Ishikawa (cell line): ENCODE measurements around the gene BID.

Source experiments
- CEBPB ChIP-seq: IDR thresholded peaks from 2 replicates; pipeline ENCODE4 v1.6.1; 2012
- CREB1 ChIP-seq: IDR thresholded peaks from 2 replicates; pipeline ENCODE4 v1.6.1; 2012; ENCODE audit warnings: low read depth
- EGR1 ChIP-seq: IDR thresholded peaks from 2 replicates; pipeline ENCODE4 v1.6.1; 2012
- EP300 ChIP-seq: IDR thresholded peaks from 2 replicates; pipeline ENCODE4 v1.6.1; 2012; ENCODE audit warnings: borderline replicate concordance
- FOXM1 ChIP-seq: IDR thresholded peaks from 2 replicates; pipeline ENCODE4 v1.6.1; 2012; ENCODE audit warnings: low read depth, borderline replicate concordance
- MAX ChIP-seq: IDR thresholded peaks from 2 replicates; pipeline ENCODE4 v1.6.1; 2012
- NFIC ChIP-seq: IDR thresholded peaks from 2 replicates; pipeline ENCODE4 v1.6.1; 2012
- RAD21 ChIP-seq: IDR thresholded peaks from 2 replicates; pipeline ENCODE4 v1.6.1; 2012; ENCODE audit warnings: low read depth
- TAF1 ChIP-seq: IDR thresholded peaks from 2 replicates; pipeline ENCODE4 v1.6.1; 2012; ENCODE audit warnings: low read depth, mild to moderate bottlenecking
- TCF12 ChIP-seq: IDR thresholded peaks from 2 replicates; pipeline ENCODE4 v1.6.1; 2012; ENCODE audit warnings: low read depth
- TEAD4 ChIP-seq: IDR thresholded peaks from 2 replicates; pipeline ENCODE4 v1.6.1; 2012
- YY1 ChIP-seq: IDR thresholded peaks from 2 replicates; pipeline ENCODE4 v1.6.1; 2012; ENCODE audit warnings: low read depth
- ZBTB7A ChIP-seq: IDR thresholded peaks from 2 replicates; pipeline ENCODE4 v1.6.1; 2012; ENCODE audit warnings: low read depth
- TF ChIP-seq, protein P1 (sequence below): IDR thresholded peaks from 2 replicates; pipeline ENCODE4 v1.6.1; 2012; ENCODE audit warnings: low read depth, mild to moderate bottlenecking
- TF ChIP-seq, protein P2 (sequence below): IDR thresholded peaks from 2 replicates; pipeline ENCODE4 v1.6.1; 2012

The BID gene

DNA sequence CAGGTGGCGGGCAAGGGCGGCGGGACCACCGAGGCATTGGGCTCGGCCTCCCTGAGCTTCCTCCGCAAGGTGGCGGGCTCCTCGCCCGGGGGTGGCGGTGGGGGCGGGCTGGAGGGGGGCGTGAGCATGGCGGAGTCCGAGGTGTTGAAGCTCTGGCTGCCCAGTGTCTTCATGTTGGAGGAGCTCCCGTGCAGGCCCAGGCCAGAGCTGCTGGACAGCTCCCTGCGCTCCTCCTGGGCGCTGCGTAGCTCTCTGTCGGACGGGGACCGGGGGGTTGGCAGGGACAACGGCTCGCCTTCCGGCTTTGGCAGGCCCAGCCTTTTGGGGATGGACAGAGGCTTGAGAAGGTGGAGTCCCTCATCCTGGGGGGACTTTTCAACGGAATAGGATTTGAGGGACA lies 43.9 kb upstream of the BID start:
- TF ChIP-seq ZBTB7A = no peak
- TF ChIP-seq, protein P1, sequence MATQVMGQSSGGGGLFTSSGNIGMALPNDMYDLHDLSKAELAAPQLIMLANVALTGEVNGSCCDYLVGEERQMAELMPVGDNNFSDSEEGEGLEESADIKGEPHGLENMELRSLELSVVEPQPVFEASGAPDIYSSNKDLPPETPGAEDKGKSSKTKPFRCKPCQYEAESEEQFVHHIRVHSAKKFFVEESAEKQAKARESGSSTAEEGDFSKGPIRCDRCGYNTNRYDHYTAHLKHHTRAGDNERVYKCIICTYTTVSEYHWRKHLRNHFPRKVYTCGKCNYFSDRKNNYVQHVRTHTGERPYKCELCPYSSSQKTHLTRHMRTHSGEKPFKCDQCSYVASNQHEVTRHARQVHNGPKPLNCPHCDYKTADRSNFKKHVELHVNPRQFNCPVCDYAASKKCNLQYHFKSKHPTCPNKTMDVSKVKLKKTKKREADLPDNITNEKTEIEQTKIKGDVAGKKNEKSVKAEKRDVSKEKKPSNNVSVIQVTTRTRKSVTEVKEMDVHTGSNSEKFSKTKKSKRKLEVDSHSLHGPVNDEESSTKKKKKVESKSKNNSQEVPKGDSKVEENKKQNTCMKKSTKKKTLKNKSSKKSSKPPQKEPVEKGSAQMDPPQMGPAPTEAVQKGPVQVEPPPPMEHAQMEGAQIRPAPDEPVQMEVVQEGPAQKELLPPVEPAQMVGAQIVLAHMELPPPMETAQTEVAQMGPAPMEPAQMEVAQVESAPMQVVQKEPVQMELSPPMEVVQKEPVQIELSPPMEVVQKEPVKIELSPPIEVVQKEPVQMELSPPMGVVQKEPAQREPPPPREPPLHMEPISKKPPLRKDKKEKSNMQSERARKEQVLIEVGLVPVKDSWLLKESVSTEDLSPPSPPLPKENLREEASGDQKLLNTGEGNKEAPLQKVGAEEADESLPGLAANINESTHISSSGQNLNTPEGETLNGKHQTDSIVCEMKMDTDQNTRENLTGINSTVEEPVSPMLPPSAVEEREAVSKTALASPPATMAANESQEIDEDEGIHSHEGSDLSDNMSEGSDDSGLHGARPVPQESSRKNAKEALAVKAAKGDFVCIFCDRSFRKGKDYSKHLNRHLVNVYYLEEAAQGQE = peak; percentile 65

GRCh38 chr22:17817511-17818065 lies 43.3 kb upstream of the BID start:
- TF ChIP-seq, protein P1 = no peak
- no peak for TF ChIP-seq CREB1
- no peak for TF ChIP-seq EGR1
- no peak for TF ChIP-seq ZBTB7A
- TF ChIP-seq EP300 = no peak
- no peak for TF ChIP-seq FOXM1
- TF ChIP-seq, protein P2, sequence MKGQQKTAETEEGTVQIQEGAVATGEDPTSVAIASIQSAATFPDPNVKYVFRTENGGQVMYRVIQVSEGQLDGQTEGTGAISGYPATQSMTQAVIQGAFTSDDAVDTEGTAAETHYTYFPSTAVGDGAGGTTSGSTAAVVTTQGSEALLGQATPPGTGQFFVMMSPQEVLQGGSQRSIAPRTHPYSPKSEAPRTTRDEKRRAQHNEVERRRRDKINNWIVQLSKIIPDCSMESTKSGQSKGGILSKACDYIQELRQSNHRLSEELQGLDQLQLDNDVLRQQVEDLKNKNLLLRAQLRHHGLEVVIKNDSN = no peak
- TF ChIP-seq RAD21 = no peak
- TF ChIP-seq MAX = no peak
- TF ChIP-seq TEAD4 = no peak
- no peak for TF ChIP-seq CEBPB

DNA sequence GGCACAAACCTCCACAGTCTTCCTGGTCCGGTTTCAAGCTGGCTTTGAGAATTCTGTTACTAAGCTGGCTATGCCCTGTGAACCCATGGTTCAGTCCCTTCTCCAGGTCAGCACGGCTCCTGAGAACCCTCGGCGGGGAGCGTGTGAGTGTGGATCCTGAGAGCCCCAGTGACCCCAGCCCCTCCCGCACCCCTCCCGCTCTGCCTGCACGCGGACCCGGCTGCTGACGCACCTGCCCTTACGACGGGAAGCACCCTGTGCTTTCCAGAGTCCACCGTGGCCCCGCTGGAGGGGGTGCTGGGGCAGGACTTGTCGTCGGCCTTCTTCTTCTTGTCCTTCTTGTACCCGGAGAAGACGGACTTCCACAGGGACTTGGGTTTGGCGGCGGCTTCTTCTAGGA lies 42.8 kb upstream of the BID start:
- TF ChIP-seq, protein P1 = no peak
- TF ChIP-seq YY1 = no peak

GRCh38 chr22:17816649-17817048 lies 42.4 kb upstream of the BID start:
- TF ChIP-seq RAD21 (no peak), TAF1 (no peak), TEAD4 (no peak), EP300 (no peak), NFIC (no peak), TCF12 (no peak), EGR1 (no peak), CEBPB (no peak), ZBTB7A (no peak), FOXM1 (no peak), CREB1 (no peak), MAX (no peak), YY1 (no peak)
- TF ChIP-seq, protein P1 = no peak
